Hematopoietic multipotent progenitor cell treated with erythropoietin and hydrocortisone succinate and interleukin-3 and kit ligand, for 15 days (in vitro differentiated cells): ENCODE measurements around the gene SLC44A1.

ENCODE experiments used
- DNase-seq: peaks from one replicate; pipeline ENCODE4 v3.0.0-alpha.2; 2015; ENCODE audit warnings: low spot score

SLC44A1 gene

GRCh38 chr9:105302728-105303127 lies 58.3 kb downstream of the SLC44A1 start:
- DNase-seq = no peak

- no peak for DNase-seq
These were observed 61.4 kb downstream of the SLC44A1 start for GRCh38 chr9:105305856-105306255.

- DNase-seq = no peak
These were observed 62.1 kb downstream of the SLC44A1 start for GRCh38 chr9:105306351-105307140.

- no peak for DNase-seq
These were observed 63.2 kb downstream of the SLC44A1 start for GRCh38 chr9:105307591-105308130.

GRCh38 chr9:105308461-105309341 lies 64.2 kb downstream of the SLC44A1 start:
- DNase-seq = no peak

- no peak for DNase-seq
These were observed 65.1 kb downstream of the SLC44A1 start for GRCh38 chr9:105309531-105309931.

- DNase-seq = no peak
These were observed 66.9 kb downstream of the SLC44A1 start for GRCh38 chr9:105311306-105311705.

- DNase-seq = no peak
These were observed 68.8 kb downstream of the SLC44A1 start for GRCh38 chr9:105313238-105313637.

- DNase-seq = no peak
These were observed 72.3 kb downstream of the SLC44A1 start for GRCh38 chr9:105316703-105317102.

- no peak for DNase-seq
These were observed 74.3 kb downstream of the SLC44A1 start for GRCh38 chr9:105318729-105319191.

- DNase-seq = no peak
These were observed 74.9 kb downstream of the SLC44A1 start for GRCh38 chr9:105319202-105319813.

- no peak for DNase-seq
These were observed 76.1 kb downstream of the SLC44A1 start for GRCh38 chr9:105320568-105320967.

- DNase-seq = no peak
These were observed 83.8 kb downstream of the SLC44A1 start for GRCh38 chr9:105328296-105328695.

- no peak for DNase-seq
These were observed 84.6 kb downstream of the SLC44A1 start for GRCh38 chr9:105328872-105329718.

- no peak for DNase-seq
These were observed 85.2 kb downstream of the SLC44A1 start for GRCh38 chr9:105329719-105330062.

- no peak for DNase-seq
These were observed 85.8 kb downstream of the SLC44A1 start for GRCh38 chr9:105330201-105330600.

- no peak for DNase-seq
These were observed 86.3 kb downstream of the SLC44A1 start for GRCh38 chr9:105330755-105331154.

- DNase-seq = no peak
These were observed 86.7 kb downstream of the SLC44A1 start for GRCh38 chr9:105331160-105331559.

GRCh38 chr9:105331755-105332154 lies 87.3 kb downstream of the SLC44A1 start:
- DNase-seq = no peak

GRCh38 chr9:105332471-105332870 lies 88.0 kb downstream of the SLC44A1 start:
- DNase-seq = no peak

GRCh38 chr9:105333076-105333475 lies 88.6 kb downstream of the SLC44A1 start:
- DNase-seq = no peak
